Measurements from ENCODE around the gene PAF1.

DNA sequence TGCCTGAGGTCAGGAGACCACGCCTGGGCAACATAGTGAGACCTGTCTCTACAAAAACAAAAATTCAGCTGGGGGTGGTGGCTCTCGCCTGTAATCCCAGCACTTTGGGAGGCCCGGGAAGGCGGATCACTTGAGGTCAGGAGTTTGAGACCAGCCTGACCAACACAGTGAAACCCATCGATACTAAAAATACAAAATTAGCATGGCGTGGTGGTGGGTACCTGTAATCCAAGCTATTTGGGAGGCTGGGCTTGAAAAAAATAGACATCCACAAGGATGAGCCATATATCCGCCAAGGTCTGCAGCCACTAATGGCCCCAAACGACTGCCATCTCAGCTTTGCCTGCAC is 41.7 kb upstream of the PAF1 start:
- TF ChIP-seq, protein P1, sequence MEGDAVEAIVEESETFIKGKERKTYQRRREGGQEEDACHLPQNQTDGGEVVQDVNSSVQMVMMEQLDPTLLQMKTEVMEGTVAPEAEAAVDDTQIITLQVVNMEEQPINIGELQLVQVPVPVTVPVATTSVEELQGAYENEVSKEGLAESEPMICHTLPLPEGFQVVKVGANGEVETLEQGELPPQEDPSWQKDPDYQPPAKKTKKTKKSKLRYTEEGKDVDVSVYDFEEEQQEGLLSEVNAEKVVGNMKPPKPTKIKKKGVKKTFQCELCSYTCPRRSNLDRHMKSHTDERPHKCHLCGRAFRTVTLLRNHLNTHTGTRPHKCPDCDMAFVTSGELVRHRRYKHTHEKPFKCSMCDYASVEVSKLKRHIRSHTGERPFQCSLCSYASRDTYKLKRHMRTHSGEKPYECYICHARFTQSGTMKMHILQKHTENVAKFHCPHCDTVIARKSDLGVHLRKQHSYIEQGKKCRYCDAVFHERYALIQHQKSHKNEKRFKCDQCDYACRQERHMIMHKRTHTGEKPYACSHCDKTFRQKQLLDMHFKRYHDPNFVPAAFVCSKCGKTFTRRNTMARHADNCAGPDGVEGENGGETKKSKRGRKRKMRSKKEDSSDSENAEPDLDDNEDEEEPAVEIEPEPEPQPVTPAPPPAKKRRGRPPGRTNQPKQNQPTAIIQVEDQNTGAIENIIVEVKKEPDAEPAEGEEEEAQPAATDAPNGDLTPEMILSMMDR (IDR thresholded peaks at IDR 0.05; ENCODE audit: poor library complexity, severe bottlenecking), result no peak
- TF ChIP-seq SMC3 (conservative IDR thresholded peaks at IDR 0.05; ENCODE audit: poor library complexity), result no peak

Measured in neural cell (in vitro differentiated cells).